Measurements from ENCODE around the gene SLC25A22.

The SLC25A22 gene

GRCh38 chr11:790721-791564, 7.1 kb downstream of the SLC25A22 start:
- DNase-seq (ENCODE audit: low read depth, low spot score), result no peak

- DNase-seq (ENCODE audit: low read depth, low spot score), result no peak
Observed at GRCh38 chr11:789943-790342, 8.1 kb downstream of the SLC25A22 start, which contains the start of gene CEND1. TSS of gene CEND1 (minus strand) at chr11:790090. CDS start at chr11:788576, 1,514 bp downstream.

DNA sequence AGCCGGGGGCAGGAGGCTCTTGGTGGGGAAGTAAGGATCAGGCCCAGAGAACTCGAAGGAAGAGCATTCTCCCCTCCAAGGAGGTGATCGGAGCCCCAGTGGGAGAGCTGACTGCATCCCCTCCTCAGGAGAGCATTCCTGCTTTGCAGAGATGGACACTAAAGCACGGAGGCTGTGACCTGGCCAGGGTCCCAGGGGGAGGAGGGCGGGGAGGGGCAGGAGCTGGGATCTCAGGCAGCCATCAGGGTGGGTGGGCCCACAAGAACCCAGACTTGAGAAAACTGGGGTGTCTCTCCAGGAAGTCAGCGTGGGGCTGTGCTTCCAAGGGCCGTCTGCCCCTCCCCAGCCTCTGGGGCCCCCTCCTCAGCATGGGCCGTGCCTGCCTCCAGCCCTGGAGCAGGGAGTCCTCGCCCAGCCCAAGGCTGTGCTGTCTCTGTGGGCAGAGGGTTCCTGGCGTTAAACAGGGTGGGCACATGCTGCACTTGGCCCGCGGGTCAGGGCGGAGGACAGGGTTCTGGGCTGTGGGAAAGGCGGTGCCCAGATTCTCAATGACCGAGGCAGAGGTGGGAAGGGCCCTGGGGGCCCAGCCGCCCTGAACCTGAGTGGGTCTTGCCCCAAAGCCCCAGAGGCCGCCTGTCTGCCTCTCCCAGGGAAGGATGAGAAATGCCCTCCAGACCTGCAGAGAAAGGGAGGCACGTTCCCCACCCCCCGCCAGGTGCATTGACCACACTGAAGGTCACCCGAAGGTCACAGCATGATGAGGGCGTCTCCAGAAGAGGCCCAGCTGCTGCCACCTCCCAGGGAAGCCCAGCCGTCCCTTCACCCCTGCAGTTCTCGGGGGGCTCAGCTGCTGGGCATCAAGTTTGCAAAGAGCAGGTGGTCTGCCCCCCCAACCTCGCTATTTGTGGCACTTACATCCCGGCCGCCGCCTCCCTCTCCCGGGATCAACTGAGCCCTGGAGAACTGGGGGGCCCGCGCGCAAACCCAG, 8.8 kb downstream of the SLC25A22 start:
- DNase-seq (ENCODE audit: low read depth, low spot score), result no peak

GRCh38 chr11:788009-788640, 10.0 kb downstream of the SLC25A22 start:
- no peak for DNase-seq (ENCODE audit: low read depth, low spot score)

DNA sequence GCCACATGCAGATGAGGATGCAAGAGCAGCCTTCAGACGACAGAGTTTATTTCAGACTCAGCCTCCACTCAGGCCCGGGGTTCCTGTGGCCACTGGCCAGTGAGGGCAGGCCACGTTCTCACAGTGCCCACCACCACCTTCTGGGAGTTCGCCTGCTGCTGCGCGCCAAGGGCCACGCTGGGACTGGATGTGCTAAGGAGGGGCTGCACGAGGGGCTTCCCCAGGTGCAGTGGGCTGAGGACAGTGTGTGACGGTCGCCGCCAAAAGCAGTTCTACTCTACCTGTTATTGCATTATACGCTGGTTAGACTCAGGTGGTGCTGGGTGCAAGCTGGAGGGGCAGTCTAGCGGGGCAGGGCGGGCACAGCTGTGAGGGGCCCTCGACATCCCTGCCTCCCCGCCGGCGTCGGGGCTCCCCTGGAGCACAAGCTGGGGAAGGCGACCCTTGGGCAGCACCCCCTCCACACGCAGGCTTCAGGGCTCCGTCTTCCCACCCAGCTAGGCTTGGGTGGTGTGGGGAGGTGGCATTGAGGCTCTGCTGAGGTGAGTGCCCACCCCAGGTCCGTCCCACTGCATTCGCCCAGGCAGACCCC, 10.9 kb downstream of the SLC25A22 start:
- no peak for DNase-seq (ENCODE audit: low read depth, low spot score)

GRCh38 chr11:786235-787083, 11.6 kb downstream of the SLC25A22 start:
- no peak for DNase-seq (ENCODE audit: low read depth, low spot score)

- no peak for DNase-seq (ENCODE audit: low read depth, low spot score)
Observed at GRCh38 chr11:783581-784015, 14.5 kb downstream of the SLC25A22 start.

- no peak for DNase-seq (ENCODE audit: low read depth, low spot score)
Observed at GRCh38 chr11:782264-783174, 15.6 kb downstream of the SLC25A22 start.

- DNase-seq (ENCODE audit: low read depth, low spot score), result no peak
Observed at GRCh38 chr11:779955-780532, 18.0 kb downstream of the SLC25A22 start.

DNA sequence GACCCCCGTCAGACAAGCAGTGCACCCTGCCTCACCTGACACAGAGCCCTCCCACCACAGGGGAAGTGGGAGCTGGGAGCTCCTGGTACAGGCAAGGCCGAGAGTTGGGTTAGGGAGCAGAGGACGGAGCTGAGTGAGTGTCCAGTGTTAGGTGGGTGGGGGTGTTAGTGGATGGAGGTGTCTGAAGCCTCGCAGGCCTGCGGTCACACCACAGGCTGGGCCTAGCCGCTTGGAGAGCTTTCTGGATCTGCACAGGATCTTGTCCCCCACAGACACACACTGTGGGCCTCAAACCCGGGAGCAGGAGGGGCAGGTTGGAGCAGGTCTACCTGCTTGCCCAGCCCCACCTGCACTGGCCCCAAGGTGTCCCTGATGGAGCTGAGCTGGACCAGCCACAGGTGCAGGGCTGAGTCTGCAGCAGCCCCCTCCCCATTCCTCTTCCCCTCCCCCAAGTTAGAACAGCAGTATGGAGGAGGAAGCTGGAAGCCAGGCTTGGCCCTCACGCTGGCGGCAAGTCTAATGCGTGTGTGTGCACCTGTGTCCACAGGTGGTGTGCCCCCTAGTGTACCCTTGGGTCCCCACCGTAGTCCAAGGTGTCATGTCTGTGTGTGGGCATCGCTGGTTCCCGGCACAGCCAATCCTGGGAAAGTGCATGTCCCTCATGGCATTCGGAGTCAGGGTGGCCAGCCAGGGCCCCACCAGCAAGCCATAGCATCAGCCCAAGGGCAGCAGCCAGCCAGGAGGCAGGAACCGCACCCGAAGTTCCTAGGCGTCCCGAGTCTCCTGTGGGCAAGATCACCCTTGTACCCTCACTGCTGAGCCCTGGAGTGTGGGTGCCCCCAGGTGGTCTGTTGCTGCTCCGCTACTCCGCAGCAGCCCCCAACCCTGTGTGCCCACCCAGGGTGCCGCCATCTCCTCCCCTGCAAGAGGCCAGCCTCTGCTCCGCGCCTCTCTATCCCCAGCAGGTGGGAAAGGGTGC, 18.8 kb downstream of the SLC25A22 start:
- DNase-seq (ENCODE audit: low read depth, low spot score), result no peak

- peak; percentile 89 for DNase-seq (ENCODE audit: low read depth, low spot score)
Observed at GRCh38 chr11:777288-778255, 20.5 kb downstream of the SLC25A22 start, which contains the start of gene GATD1. TSS of gene GATD1 (minus strand) at chr11:777487. CDS start at chr11:777462, 25 bp downstream.

DNA sequence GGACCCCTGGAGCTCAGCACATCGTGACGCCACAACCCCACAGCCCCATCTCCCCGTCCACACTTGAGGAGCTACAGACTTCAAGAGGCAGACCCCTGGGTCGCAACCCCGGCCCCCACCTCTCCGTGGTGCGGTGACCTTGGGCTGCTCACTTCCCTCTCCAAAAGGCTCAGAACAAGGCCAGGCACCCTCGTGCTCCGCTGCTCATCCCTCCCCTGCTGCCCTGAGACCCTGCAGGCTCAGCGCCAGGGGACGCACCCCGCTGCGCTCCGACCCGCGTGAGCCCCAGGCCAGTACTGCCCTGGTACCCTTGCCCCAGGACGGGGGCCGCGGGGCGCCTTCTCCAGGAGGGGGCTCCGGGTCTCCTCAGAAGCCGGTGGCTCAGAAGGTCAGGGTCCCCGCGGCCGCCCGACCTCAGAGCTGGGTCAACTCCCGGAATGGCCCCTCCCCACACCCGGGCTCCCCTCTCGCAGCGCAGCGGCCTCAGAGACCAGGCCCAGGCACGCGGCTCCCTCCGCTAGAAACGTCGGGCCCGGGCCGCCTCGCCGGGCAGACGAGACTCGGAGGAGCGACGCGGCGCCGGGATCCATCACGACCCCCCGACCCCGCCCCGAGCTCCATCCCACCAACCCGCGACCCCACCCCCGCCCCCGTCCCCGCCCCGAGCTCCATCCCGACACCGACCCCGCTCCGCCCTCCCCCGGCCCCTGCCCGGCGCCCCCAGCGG, 21.4 kb downstream of the SLC25A22 start:
- DNase-seq (ENCODE audit: low read depth, low spot score), result no peak

DNA sequence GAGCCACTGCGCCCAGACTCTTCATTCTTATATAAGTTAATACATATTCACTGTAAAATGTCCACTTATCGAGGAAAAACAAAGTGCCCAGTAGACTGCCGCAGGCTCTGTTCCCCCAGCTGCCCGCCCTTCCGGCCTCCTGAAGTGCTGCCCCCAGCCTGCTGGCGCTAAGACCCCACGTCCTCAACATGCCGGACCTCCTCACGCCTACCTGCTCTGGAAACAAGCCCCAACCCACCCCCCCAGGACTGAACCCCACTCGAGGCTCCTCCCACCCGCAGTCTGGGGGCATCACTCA, 21.9 kb downstream of the SLC25A22 start:
- DNase-seq (ENCODE audit: low read depth, low spot score), result no peak

- DNase-seq (ENCODE audit: low read depth, low spot score), result no peak
Observed at GRCh38 chr11:774873-775592, 23.0 kb downstream of the SLC25A22 start.

GRCh38 chr11:773830-774229, 24.3 kb downstream of the SLC25A22 start:
- DNase-seq (ENCODE audit: low read depth, low spot score), result no peak

Data from activated CD4-positive, CD25-positive, alpha-beta regulatory T cell treated with anti-CD3 and anti-CD28 coated beads, Interleukin-2, amount 50 U/mL, for 16 hours (primary cell).